IMR-90 (cell line): ENCODE results near the gene ETV6. TPM values are rescaled to one million over a fixed set of nuclear protein-coding genes. Genes with fewer than 3 reads are reported as not detected.

Source experiments
- ATAC-seq: fragments of 200-7000 bp; cut with Tn5 transposase; 2 replicates; pipeline ENCODE4 v1.9.1; 2020; ENCODE audit warnings: low read depth, mild to moderate bottlenecking, moderate library complexity
- BruUV-seq: library from RNA; stranded (reverse); fragments of 400-500 nt; replicated peaks from 2 replicates; lab custom pipeline; 2021; lab: Mats Ljungman, UMichigan
- CTCF ChIA-PET: fragments of 300-600 bp; formaldehyde crosslinking; extraction: SDS; loops from one replicate; lab custom pipeline; 2021; ENCODE audit warnings: antibody characterized with exemption; lab: Yijun Ruan, JAX
- POLR2A ChIA-PET: fragments of 300-600 bp; sonication (Branson Sonifier 250); formaldehyde crosslinking; loops from one replicate; lab custom pipeline; 2022; ENCODE audit warnings: antibody characterized with exemption; ENCODE audit not compliant: unreplicated experiment; lab: Charles Lee
- DNase-seq: peaks from one replicate; pipeline ENCODE4 v3.0.0; 2013
- H2AFZ ChIP-seq: replicated peaks from 2 replicates; pipeline ENCODE3; 2013; ENCODE audit warnings: low read length, mild to moderate bottlenecking; ENCODE audit not compliant: poor library complexity
- H2AK5ac ChIP-seq: 2 replicates; pipeline ENCODE4 v1.6.1; 2013; ENCODE audit warnings: low read depth, low read length, inconsistent platforms
- H2AK9ac ChIP-seq: replicated peaks from 2 replicates; pipeline ENCODE3; 2013; ENCODE audit warnings: mild to moderate bottlenecking, low read depth, low read length, moderate library complexity; ENCODE audit not compliant: poor library complexity
- H2BK120ac ChIP-seq: 2 replicates; pipeline ENCODE4 v1.6.1; 2013; ENCODE audit warnings: low read depth, low read length, inconsistent platforms
- H2BK15ac ChIP-seq: 3 replicates; pipeline ENCODE4 v1.6.1; 2013; ENCODE audit warnings: low read depth, low read length, inconsistent platforms
- H2BK20ac ChIP-seq: 2 replicates; pipeline ENCODE4 v1.6.1; 2013; ENCODE audit warnings: low read depth, mild to moderate bottlenecking, inconsistent platforms, low read length, moderate library complexity
- H2BK5ac ChIP-seq: 2 replicates; pipeline ENCODE4 v1.6.1; 2013; ENCODE audit warnings: mild to moderate bottlenecking, low read depth, low read length, inconsistent platforms; ENCODE audit not compliant: poor library complexity, severe bottlenecking
- H3K14ac ChIP-seq: replicated peaks from 2 replicates; pipeline ENCODE4 v1.6.1; 2013; ENCODE audit warnings: low read depth, low read length, inconsistent platforms
- H3K18ac ChIP-seq: 2 replicates; pipeline ENCODE4 v1.6.1; 2013; ENCODE audit warnings: low read depth, low read length, control low read depth
- H3K23ac ChIP-seq: 2 replicates; pipeline ENCODE4 v1.6.1; 2013; ENCODE audit warnings: low read depth, low read length, inconsistent platforms
- H3K27ac ChIP-seq: 2 replicates; pipeline ENCODE4 v1.5.1; 2013; ENCODE audit warnings: mild to moderate bottlenecking, control low read depth, low read length; ENCODE audit not compliant: insufficient read depth
- H3K27me3 ChIP-seq: 2 replicates; pipeline ENCODE4 v1.6.1; 2013; ENCODE audit warnings: low read length; ENCODE audit not compliant: control insufficient read depth, insufficient read depth
- H3K36me3 ChIP-seq: 2 replicates; pipeline ENCODE4 v1.6.1; 2013; ENCODE audit warnings: low read length, mixed read lengths; ENCODE audit not compliant: control insufficient read depth, insufficient read depth
- H3K4ac ChIP-seq: 2 replicates; pipeline ENCODE4 v1.6.1; 2013; ENCODE audit warnings: low read depth, low read length, inconsistent platforms
- H3K4me1 ChIP-seq: 2 replicates; pipeline ENCODE4 v1.6.1; 2013; ENCODE audit warnings: low read length, mixed read lengths; ENCODE audit not compliant: control insufficient read depth, insufficient read depth
- H3K4me2 ChIP-seq: 2 replicates; pipeline ENCODE4 v1.6.1; 2013; ENCODE audit warnings: low read depth, mild to moderate bottlenecking, control low read depth, low read length, moderate library complexity
- H3K4me3 ChIP-seq: 2 replicates; pipeline ENCODE4 v1.5.1; 2013; ENCODE audit warnings: low read depth, mild to moderate bottlenecking, control low read depth, low read length, moderate library complexity; ENCODE audit not compliant: insufficient read depth
- H3K56ac ChIP-seq: 2 replicates; pipeline ENCODE4 v1.6.1; 2013; ENCODE audit warnings: low read length, inconsistent platforms; ENCODE audit not compliant: insufficient read depth; ENCODE audit errors: extremely low read depth
- H3K79me1 ChIP-seq, 2 experiments: 2 replicates each; pipeline ENCODE4 v1.6.1; 2013; ENCODE audit warnings: low read length in 2 of 2, inconsistent platforms in 1 of 2, low read depth in 1 of 2
- H3K9ac ChIP-seq: 2 replicates; pipeline ENCODE4 v1.6.1; 2013; ENCODE audit warnings: low read depth, low read length, control low read depth
- H3K9me1 ChIP-seq: 2 replicates; pipeline ENCODE4 v1.6.1; 2013; ENCODE audit warnings: low read length, inconsistent platforms; ENCODE audit not compliant: insufficient read depth
- H3K9me3 ChIP-seq: 2 replicates; pipeline ENCODE4 v1.6.1; 2013; ENCODE audit warnings: low read length; ENCODE audit not compliant: control insufficient read depth, insufficient read depth
- H4K20me1 ChIP-seq: 2 replicates; pipeline ENCODE4 v1.6.1; 2013; ENCODE audit warnings: low read length, inconsistent platforms; ENCODE audit not compliant: insufficient read depth
- H4K5ac ChIP-seq: 2 replicates; pipeline ENCODE4 v1.6.1; 2013; ENCODE audit warnings: mild to moderate bottlenecking, low read depth, low read length, control low read depth
- H4K8ac ChIP-seq, 2 experiments: 2 replicates each; pipeline ENCODE4 v1.6.1; 2013; ENCODE audit warnings: low read depth in 2 of 2, low read length in 2 of 2, control low read depth in 1 of 2, inconsistent platforms in 1 of 2
- H4K91ac ChIP-seq: 2 replicates; pipeline ENCODE4 v1.6.1; 2013; ENCODE audit warnings: low read depth, low read length, inconsistent platforms; ENCODE audit not compliant: insufficient read depth
- SMC3 ChIP-seq: fragments of 150-350 bp; IDR thresholded peaks from 2 replicates; pipeline ENCODE4 v1.6.1; 2016; ENCODE audit warnings: low read depth, mild to moderate bottlenecking, antibody characterized with exemption, low read length, moderate library complexity
- WGBS, 2 experiments: methylation state at CpG; one replicate each; pipeline versions ENCODE4 v1.1.5 to v1.1.7; 2013; ENCODE audit warnings: missing lambda C conversion rate in 2 of 2; ENCODE audit not compliant: insufficient read length in 1 of 2; ENCODE audit errors: extremely low coverage in 2 of 2; 5-methylcytosine and 5-hydroxymethylcytosine counted together
- dilution Hi-C: fragments of 300-500 bp; cut with HindIII; formaldehyde crosslinking; loops from one replicate; pipeline ENCODE4 v1.14.3; 2018; ENCODE audit warnings: low sequenced_read_pairs; ENCODE audit not compliant: unreplicated experiment
- in situ Hi-C: fragments of 300-500 bp; cut with MboI; formaldehyde crosslinking; loops from 3 replicates; pipeline ENCODE4 v1.14.3; 2019; ENCODE audit warnings: low sequenced_read_pairs, inconsistent platforms, mixed read lengths
- intact Hi-C: fragments of 100-400 bp; cut with micrococcal nuclease; formaldehyde crosslinking; loops from 2 replicates; pipeline ENCODE4 v1.10.0; 2022
- polyA plus RNA-seq, 3 experiments: library from polyadenylated mRNA; depleted of rRNA; stranded (reverse); fragments of >200 nt; gene quantifications; 2 replicates each; pipeline ENCODE4 v1.2.3, GENCODE V29; 2012; ENCODE audit warnings: low replicate concordance in 1 of 3
- total RNA-seq: library from RNA; depleted of rRNA; stranded (reverse); fragments of >200 nt; gene quantifications from 2 replicates; pipeline ENCODE4 v1.2.3, GENCODE V29; 2012

The ETV6 gene
- total and polyA plus RNA-seq, 2 of the 4 experiments (the other 2 are of a cell fraction) = 8.4 to 9.9 TPM

- DNase-seq (no peak), ATAC-seq (no peak)
- BruUV-seq = no TSS peak
- H3K27me3 ChIP-seq = no peaks in the 10 kb centered on the region
- H2BK120ac ChIP-seq = no peak overlapping the region
- H4K8ac ChIP-seq = no peak overlapping the region
- H2AFZ ChIP-seq = no peak overlapping the region
- peaks cover 51 to 91% of the 10 kb centered on the region in 2 experiments for H3K79me1 ChIP-seq
- no peak overlapping the region for H3K9ac ChIP-seq
- no peak overlapping the region for H3K56ac ChIP-seq
- ChIA-PET POLR2A (no interaction called here), CTCF (no interaction called here)
- H3K18ac ChIP-seq = no peak overlapping the region
- H4K20me1 ChIP-seq = peaks cover 18% of the 10 kb centered on the region
- in situ Hi-C loops (loop anchor here (25.0 kb wide), 1 partner anchor 1003 kb away; the partner anchor contains the start of gene CDKN1B), intact Hi-C loops (loop anchor here (5.0 kb wide), 1 partner anchor 57 kb away; no protein-coding TSS in a partner anchor), dilution Hi-C loops (no loop called here)
- H2BK5ac ChIP-seq = no peak overlapping the region
- H3K4me2 ChIP-seq = no peak overlapping the region
- no peaks in the 10 kb centered on the region; the same call in 1 of the 2 replicates for H3K36me3 ChIP-seq
- no peak overlapping the region for H3K14ac ChIP-seq
- no peak overlapping the region for H4K91ac ChIP-seq
- no peak overlapping the region for H4K5ac ChIP-seq
- H3K9me1 ChIP-seq = peaks cover 22% of the 10 kb centered on the region
- H3K4me3 ChIP-seq = no peak overlapping the region
- no peak overlapping the region for H2BK20ac ChIP-seq
- 100% methylated on average over 2 of the region's 4 CpGs; no CpG with 5 or more reads in 1 of the 2 experiments for WGBS, 2 experiments
- peaks cover 27% of the 10 kb centered on the region for H3K4me1 ChIP-seq
- H2AK9ac ChIP-seq = no peak overlapping the region
- peak overlapping the region; percentile 3; the same call in 1 of the 2 replicates for H3K23ac ChIP-seq
- no peaks in the 10 kb centered on the region for H3K9me3 ChIP-seq
- no peak overlapping the region for H2AK5ac ChIP-seq
- no peak overlapping the region for H3K4ac ChIP-seq
- no peak for TF ChIP-seq SMC3
- no peak overlapping the region for H2BK15ac ChIP-seq
- no peak overlapping the region for H3K27ac ChIP-seq
These were observed 60.0 kb downstream of the ETV6 start for GRCh38 chr12:11709513-11709912.
